ENCODE results near the gene BAZ2B. TPM values are rescaled to one million over a fixed set of nuclear protein-coding genes. Genes with fewer than 3 reads are reported as not detected.
"Not testable (repeated sequence)": the region's sequence is repeated elsewhere in the genome, so short reads cannot be mapped to it uniquely, and the experiment has no call there.

Gene BAZ2B
- total RNA-seq, 2 donors from 2014 or later, result 11.6 to 17.0 TPM

- ATAC-seq (replicated peaks), result no peak
- Mint-ChIP-seq H3K27me3 (no peaks in the 10 kb centered on the region), H3K4me3 (no peak overlapping the region), H3K9me3 (no peaks in the 10 kb centered on the region), H3K4me1 (no peaks in the 10 kb centered on the region), H3K27ac (no peak overlapping the region), H3K36me3 (ENCODE audit: low read depth) (peaks cover 32% of the 10 kb centered on the region)
These were observed 234.8 kb downstream of the BAZ2B start for GRCh38 chr2:159381574-159381973.

- peaks cover 24% of the 10 kb centered on the region for H3K36me3 Mint-ChIP-seq (ENCODE audit: low read depth)
- no peak overlapping the region for H3K4me3 Mint-ChIP-seq
- no peaks in the 10 kb centered on the region for H3K27me3 Mint-ChIP-seq
These were observed 235.6 kb downstream of the BAZ2B start for GRCh38 chr2:159380685-159381239.

GRCh38 chr2:159379181-159379580, 237.2 kb downstream of the BAZ2B start:
- Mint-ChIP-seq H3K4me1 (no peaks in the 10 kb centered on the region), H3K36me3 (ENCODE audit: low read depth) (peaks cover 21% of the 10 kb centered on the region), H3K9me3 (no peaks in the 10 kb centered on the region)

More at GRCh38 chr2:159380685-159381239, 235.6 kb downstream of the BAZ2B start:
- Mint-ChIP-seq H3K27ac (no peak overlapping the region), H3K4me1 (no peaks in the 10 kb centered on the region), H3K9me3 (no peaks in the 10 kb centered on the region)
- no peak for ATAC-seq (replicated peaks)

GRCh38 chr2:159375241-159375640, 241.1 kb downstream of the BAZ2B start:
- H3K4me1 Mint-ChIP-seq, result no peaks in the 10 kb centered on the region
- no peak overlapping the region for H3K4me3 Mint-ChIP-seq
- H3K27me3 Mint-ChIP-seq, result no peaks in the 10 kb centered on the region
- no peaks in the 10 kb centered on the region for H3K9me3 Mint-ChIP-seq
- H3K27ac Mint-ChIP-seq, result no peak overlapping the region
- peaks cover 21% of the 10 kb centered on the region for H3K36me3 Mint-ChIP-seq (ENCODE audit: low read depth)
- no peak for ATAC-seq (replicated peaks)

More at GRCh38 chr2:159379181-159379580, 237.2 kb downstream of the BAZ2B start:
- H3K27me3 Mint-ChIP-seq, result no peaks in the 10 kb centered on the region
- H3K4me3 Mint-ChIP-seq, result no peak overlapping the region
- no peak for ATAC-seq (replicated peaks)
- no peak overlapping the region for H3K27ac Mint-ChIP-seq

GRCh38 chr2:159371506-159371905, 244.8 kb downstream of the BAZ2B start:
- no peaks in the 10 kb centered on the region for H3K4me1 Mint-ChIP-seq
- no peaks in the 10 kb centered on the region for H3K27me3 Mint-ChIP-seq
- ATAC-seq (replicated peaks), result no peak
- no peaks in the 10 kb centered on the region for H3K9me3 Mint-ChIP-seq
- peaks cover 38% of the 10 kb centered on the region for H3K36me3 Mint-ChIP-seq (ENCODE audit: low read depth)
- no peak overlapping the region for H3K27ac Mint-ChIP-seq
- H3K4me3 Mint-ChIP-seq, result no peak overlapping the region

GRCh38 chr2:159366538-159366937, 249.8 kb downstream of the BAZ2B start:
- ATAC-seq (replicated peaks), result no peak
- Mint-ChIP-seq H3K27me3 (no peaks in the 10 kb centered on the region), H3K4me1 (no peaks in the 10 kb centered on the region), H3K4me3 (no peak overlapping the region), H3K36me3 (ENCODE audit: low read depth) (peaks cover 34% of the 10 kb centered on the region), H3K27ac (no peak overlapping the region), H3K9me3 (no peaks in the 10 kb centered on the region)

GRCh38 chr2:159362816-159363251, 253.5 kb downstream of the BAZ2B start:
- H3K4me1 Mint-ChIP-seq, result no peaks in the 10 kb centered on the region
- peaks cover 21% of the 10 kb centered on the region for H3K36me3 Mint-ChIP-seq (ENCODE audit: low read depth)
- H3K4me3 Mint-ChIP-seq, result no peak overlapping the region
- ATAC-seq (replicated peaks), result peak; percentile 18
- H3K27me3 Mint-ChIP-seq, result no peaks in the 10 kb centered on the region
- no peaks in the 10 kb centered on the region for H3K9me3 Mint-ChIP-seq
- H3K27ac Mint-ChIP-seq, result no peak overlapping the region

- H3K4me3 Mint-ChIP-seq, result no peak overlapping the region
- H3K36me3 Mint-ChIP-seq (ENCODE audit: low read depth), result peaks cover 19% of the 10 kb centered on the region
- H3K9me3 Mint-ChIP-seq, result no peaks in the 10 kb centered on the region
- H3K27ac Mint-ChIP-seq, result no peak overlapping the region
- no peaks in the 10 kb centered on the region for H3K27me3 Mint-ChIP-seq
- no peaks in the 10 kb centered on the region for H3K4me1 Mint-ChIP-seq
- no peak for ATAC-seq (replicated peaks)
These were observed 254.3 kb downstream of the BAZ2B start for GRCh38 chr2:159362094-159362493.

- H3K27ac Mint-ChIP-seq; H3K9me3 Mint-ChIP-seq; H3K4me3 Mint-ChIP-seq; H3K4me1 Mint-ChIP-seq; ATAC-seq (replicated peaks); H3K27me3 Mint-ChIP-seq: not testable (repeated sequence)
- H3K36me3 Mint-ChIP-seq (ENCODE audit: low read depth), result peaks cover 19% of the 10 kb centered on the region
These were observed 254.7 kb downstream of the BAZ2B start for GRCh38 chr2:159361603-159362002.

GRCh38 chr2:159356053-159356554, 260.2 kb downstream of the BAZ2B start:
- H3K9me3 Mint-ChIP-seq, result no peaks in the 10 kb centered on the region
- no peaks in the 10 kb centered on the region for H3K27me3 Mint-ChIP-seq
- H3K27ac Mint-ChIP-seq, result no peak overlapping the region
- H3K4me3 Mint-ChIP-seq, result no peak overlapping the region
- peaks cover under 1% of the 10 kb centered on the region for H3K36me3 Mint-ChIP-seq (ENCODE audit: low read depth)
- ATAC-seq (replicated peaks), result no peak
- peaks cover 5% of the 10 kb centered on the region for H3K4me1 Mint-ChIP-seq

- H3K9me3 Mint-ChIP-seq, result no peaks in the 10 kb centered on the region
- H3K27ac Mint-ChIP-seq, result no peak overlapping the region
- no peak for ATAC-seq (replicated peaks)
These were observed 264.4 kb downstream of the BAZ2B start for GRCh38 chr2:159351977-159352376.

GRCh38 chr2:159349674-159350299, 266.6 kb downstream of the BAZ2B start:
- H3K4me1 Mint-ChIP-seq, result peaks cover 5% of the 10 kb centered on the region
- peak; percentile 68 for ATAC-seq (replicated peaks)
- H3K27ac Mint-ChIP-seq, result no peak overlapping the region
- no peak overlapping the region for H3K4me3 Mint-ChIP-seq
- no peaks in the 10 kb centered on the region for H3K9me3 Mint-ChIP-seq
- no peaks in the 10 kb centered on the region for H3K27me3 Mint-ChIP-seq
- peaks cover 37% of the 10 kb centered on the region for H3K36me3 Mint-ChIP-seq (ENCODE audit: low read depth)

More at GRCh38 chr2:159351977-159352376, 264.4 kb downstream of the BAZ2B start:
- H3K36me3 Mint-ChIP-seq (ENCODE audit: low read depth), result peaks cover 25% of the 10 kb centered on the region
- H3K4me3 Mint-ChIP-seq, result no peak overlapping the region
- H3K4me1 Mint-ChIP-seq, result peaks cover 5% of the 10 kb centered on the region
- H3K27me3 Mint-ChIP-seq, result no peaks in the 10 kb centered on the region

- Mint-ChIP-seq H3K36me3 (ENCODE audit: low read depth) (peaks cover 42% of the 10 kb centered on the region), H3K9me3 (no peaks in the 10 kb centered on the region), H3K4me1 (no peaks in the 10 kb centered on the region), H3K27me3 (no peaks in the 10 kb centered on the region), H3K27ac (no peak overlapping the region), H3K4me3 (no peak overlapping the region)
- ATAC-seq (replicated peaks), result no peak
These were observed 289.6 kb downstream of the BAZ2B start for GRCh38 chr2:159326569-159327255.

- no peaks in the 10 kb centered on the region for H3K27me3 Mint-ChIP-seq
- no peak for ATAC-seq (replicated peaks)
- H3K36me3 Mint-ChIP-seq (ENCODE audit: low read depth), result peaks cover 37% of the 10 kb centered on the region
- no peaks in the 10 kb centered on the region for H3K4me1 Mint-ChIP-seq
- no peaks in the 10 kb centered on the region for H3K9me3 Mint-ChIP-seq
- H3K4me3 Mint-ChIP-seq, result no peak overlapping the region
- no peak overlapping the region for H3K27ac Mint-ChIP-seq
These were observed 293.9 kb downstream of the BAZ2B start for GRCh38 chr2:159322419-159322818.
